HS-5 (cell line): ENCODE results near the gene ABCF3.
A peak's percentile ranks its signal among the peaks of the same experiment; 100 is the strongest.

Experiments
- DNase-seq: peaks from one replicate; pipeline ENCODE4 v3.0.0-alpha.2; 2012; ENCODE audit warnings: low read depth

The ABCF3 gene

GRCh38 chr3:184233127-184233843 lies 47.3 kb downstream of the ABCF3 start:
- no peak for DNase-seq

GRCh38 chr3:184234224-184234623 lies 48.2 kb downstream of the ABCF3 start:
- peak; percentile 68 for DNase-seq

GRCh38 chr3:184234671-184235380 lies 48.8 kb downstream of the ABCF3 start:
- DNase-seq: no peak

- DNase-seq: no peak
Measured at GRCh38 chr3:184235381-184236032, 49.5 kb downstream of the ABCF3 start.

- no peak for DNase-seq
Measured at GRCh38 chr3:184236033-184236410, 50.0 kb downstream of the ABCF3 start.

GRCh38 chr3:184236636-184237035 lies 50.6 kb downstream of the ABCF3 start:
- DNase-seq: no peak

GRCh38 chr3:184237211-184237610 lies 51.2 kb downstream of the ABCF3 start:
- no peak for DNase-seq

GRCh38 chr3:184237807-184238206 lies 51.8 kb downstream of the ABCF3 start:
- no peak for DNase-seq

GRCh38 chr3:184238246-184238818 lies 52.3 kb downstream of the ABCF3 start:
- DNase-seq: no peak

- no peak for DNase-seq
Measured at GRCh38 chr3:184239221-184239620, 53.2 kb downstream of the ABCF3 start.

- no peak for DNase-seq
Measured at GRCh38 chr3:184239708-184240107, 53.7 kb downstream of the ABCF3 start.

- no peak for DNase-seq
Measured at GRCh38 chr3:184240384-184241140, 54.6 kb downstream of the ABCF3 start.

GRCh38 chr3:184241141-184241446 lies 55.1 kb downstream of the ABCF3 start:
- DNase-seq: no peak

- no peak for DNase-seq
Measured at GRCh38 chr3:184241447-184242296, 55.7 kb downstream of the ABCF3 start.

- DNase-seq: no peak
Measured at GRCh38 chr3:184242297-184242685, 56.3 kb downstream of the ABCF3 start.
